K562 (cell line): ENCODE data around the gene MSRB3. TPM values are rescaled to one million over a fixed set of nuclear protein-coding genes. Genes with fewer than 3 reads are reported as not detected.

ENCODE experiments used
- ATAC-seq: fragments of 200-7000 bp; cut with Tn5 transposase; 3 replicates; pipeline ENCODE4 v1.9.1; 2020; ENCODE audit warnings: moderate library complexity
- BruUV-seq: library from RNA; stranded (reverse); fragments of 400-500 nt; replicated peaks from 2 replicates; lab custom pipeline; 2021; lab: Mats Ljungman, UMichigan
- CTCF ChIA-PET: fragments of 300-600 bp; formaldehyde crosslinking; extraction: SDS; loops from one replicate; lab custom pipeline; 2021; ENCODE audit warnings: low intra/inter-chr PET ratio; lab: Yijun Ruan, JAX
- POLR2A ChIA-PET: fragments of 300-600, 350-650 bp; sonication (Branson Sonifier 250); formaldehyde crosslinking; extraction: SDS; loops from one replicate; lab custom pipeline; 2021; ENCODE audit warnings: antibody characterized with exemption, inconsistent platforms; lab: Yijun Ruan, JAX
- DNase-seq, 4 experiments: peaks; one replicate each; pipeline versions ENCODE4 v3.0.0 to v3.0.0-alpha.2; 2011 to 2018; ENCODE audit warnings: low spot score in 3 of 4, mixed read lengths in 3 of 4; ENCODE audit errors: extremely low read depth in 1 of 4
- FAIRE-seq: peaks from 2 replicates; lab custom pipeline; 2011; peaks lifted over from hg19 to GRCh38; lab: Jason Lieb, UNC
- H2AFZ ChIP-seq: 2 replicates; pipeline ENCODE4 v1.6.0; 2011; ENCODE audit warnings: low read depth, low read length, control low read depth, inconsistent platforms
- H3K27ac ChIP-seq: fragments of 200-600 bp; 3 replicates; pipeline ENCODE4 v1.8.0; 2011; ENCODE audit warnings: low read depth, mild to moderate bottlenecking, control low read depth, inconsistent platforms, low read length, moderate library complexity, mixed read lengths; ENCODE audit errors: extremely low read depth
- H3K27me3 ChIP-seq, 2 experiments: fragments of 300-600 bp in 1 of 2; 2 replicates in 1 of 2; 3 replicates in 1 of 2; pipeline versions ENCODE4 v1.6.0 to v1.8.0; 2011; ENCODE audit warnings: inconsistent platforms in 2 of 2, low read length in 2 of 2, mild to moderate bottlenecking in 1 of 2, mixed read lengths in 1 of 2, moderate library complexity in 1 of 2; ENCODE audit not compliant: control insufficient read depth in 2 of 2, insufficient read depth in 2 of 2
- H3K36me3 ChIP-seq: fragments of 300-600 bp; 3 replicates; pipeline ENCODE4 v1.8.0; 2011; ENCODE audit warnings: mild to moderate bottlenecking, low read length, inconsistent platforms; ENCODE audit not compliant: control insufficient read depth, insufficient read depth
- H3K4me1 ChIP-seq, 2 experiments: fragments of 200-600 bp in 1 of 2; replicated peaks in 1 of 2; 2 replicates in 1 of 2; 3 replicates in 1 of 2; pipeline versions ENCODE4 v1.5.1 to v1.8.0; 2011; ENCODE audit warnings: inconsistent platforms in 2 of 2, low read length in 2 of 2, mild to moderate bottlenecking in 1 of 2, mixed read lengths in 1 of 2, moderate library complexity in 1 of 2; ENCODE audit not compliant: control insufficient read depth in 2 of 2, insufficient read depth in 2 of 2
- H3K4me2 ChIP-seq: 2 replicates; pipeline ENCODE4 v1.6.1; 2011; ENCODE audit warnings: low read length, control low read depth, inconsistent platforms, mixed read lengths; ENCODE audit not compliant: insufficient read depth
- H3K4me3 ChIP-seq: fragments of 200-600 bp; sonication (generic), shearing (Covaris generic); 2 replicates; pipeline ENCODE4 v1.5.1; 2016; ENCODE audit warnings: control low read depth, inconsistent platforms
- H3K79me2 ChIP-seq: fragments of 200-600 bp; 3 replicates; pipeline ENCODE4 v1.8.0; 2011; ENCODE audit warnings: low read length, inconsistent platforms; ENCODE audit not compliant: control insufficient read depth, insufficient read depth
- H3K9ac ChIP-seq, 2 experiments: 2 replicates each; pipeline versions ENCODE4 v1.6.0 to v1.6.1; 2011; ENCODE audit warnings: low read depth in 2 of 2, low read length in 2 of 2, control low read depth in 1 of 2, inconsistent platforms in 1 of 2, mild to moderate bottlenecking in 1 of 2, mixed read lengths in 1 of 2; ENCODE audit not compliant: insufficient read depth in 1 of 2
- H3K9me1 ChIP-seq: one replicate; pipeline ENCODE4 v1.6.0; 2011; ENCODE audit warnings: inconsistent platforms, mild to moderate bottlenecking, low read length, moderate library complexity; ENCODE audit not compliant: control insufficient read depth, insufficient read depth
- H3K9me3 ChIP-seq: replicated peaks from 2 replicates; pipeline ENCODE4 v1.5.1; 2011; ENCODE audit warnings: low read depth, low read length, inconsistent platforms; ENCODE audit not compliant: control insufficient read depth, insufficient read depth
- H4K20me1 ChIP-seq: replicated peaks from 2 replicates; pipeline ENCODE4 v1.6.1; 2011; ENCODE audit warnings: low read length, inconsistent platforms, mixed read lengths; ENCODE audit not compliant: control insufficient read depth, insufficient read depth
- BACH1 ChIP-seq: fragments of 200-800 bp; sonication (Bioruptor generic); IDR thresholded peaks from 2 replicates; pipeline ENCODE4 v1.6.1; 2016; ENCODE audit warnings: missing genetic modification characterization, missing compliant biosample characterization
- C11orf30 ChIP-seq: fragments of 450-650 bp; IDR thresholded peaks from 2 replicates; pipeline ENCODE4 v1.6.1; 2016; ENCODE audit warnings: low read depth, mild to moderate bottlenecking
- CBFA2T2 ChIP-seq: fragments of 450-650 bp; conservative IDR thresholded peaks from 2 replicates; pipeline ENCODE4 v1.6.1; 2017; ENCODE audit warnings: mild to moderate bottlenecking
- FOXM1 ChIP-seq, 2 experiments: fragments of 450-650 bp in 1 of 2; sonication (generic) in 1 of 2; formaldehyde crosslinking in 1 of 2; IDR thresholded peaks; 2 replicates each; pipeline versions ENCODE4 v1.6.1 to v1.9.0; 2017 to 2022; ENCODE audit warnings: low read depth in 2 of 2, mild to moderate bottlenecking in 2 of 2, missing genetic modification reagents in 1 of 2, moderate library complexity in 1 of 2
- HDAC1 ChIP-seq, 2 experiments: fragments of 450-650 bp; IDR thresholded peaks; 2 replicates each; pipeline ENCODE4 v1.6.1; 2016 to 2017; ENCODE audit warnings: inconsistent platforms in 1 of 2, mild to moderate bottlenecking in 1 of 2, moderate library complexity in 1 of 2
- MCM5 ChIP-seq: fragments of 450-650 bp; IDR thresholded peaks from 2 replicates; pipeline ENCODE4 v1.6.1; 2016; ENCODE audit warnings: low read depth
- POLR2AphosphoS5 ChIP-seq: IDR thresholded peaks from 2 replicates; pipeline ENCODE4 v1.6.1; 2011; ENCODE audit warnings: mild to moderate bottlenecking, low read depth, low read length, moderate library complexity; ENCODE audit not compliant: control insufficient read depth, insufficient read depth
- PRPF4 ChIP-seq: fragments of 200-400 bp; formaldehyde crosslinking; IDR thresholded peaks from one replicate; pipeline ENCODE4 v1.6.1; 2017; ENCODE audit warnings: low read length, low read depth, mild to moderate bottlenecking; ENCODE audit not compliant: insufficient read depth, poor library complexity, severe bottlenecking
- SIRT6 ChIP-seq: IDR thresholded peaks from one replicate; pipeline ENCODE4 v1.6.1; 2012; ENCODE audit warnings: low read depth, mild to moderate bottlenecking, control low read depth, inconsistent platforms, low read length, moderate library complexity
- THRAP3 ChIP-seq: fragments of 450-650 bp; IDR thresholded peaks from 2 replicates; pipeline ENCODE4 v1.6.1; 2016; ENCODE audit warnings: mild to moderate bottlenecking, inconsistent platforms, borderline replicate concordance
- TSHZ1 ChIP-seq: fragments of 250-450 bp; sonication (Bioruptor Pico); IDR thresholded peaks from 2 replicates; pipeline ENCODE4 v1.4.0; 2020; ENCODE audit warnings: mild to moderate bottlenecking, moderate library complexity
- ZNF785 ChIP-seq: fragments of 250-450 bp; sonication (Bioruptor Pico); IDR thresholded peaks from 2 replicates; pipeline ENCODE4 v1.4.0; 2020; ENCODE audit warnings: mild to moderate bottlenecking
- ZNF830 ChIP-seq: fragments of 250-450 bp; sonication (Bioruptor Pico); IDR thresholded peaks from 2 replicates; pipeline ENCODE4 v1.5.0; 2021; ENCODE audit warnings: mild to moderate bottlenecking
- ZSCAN32 ChIP-seq: fragments of 450-650 bp; formaldehyde crosslinking; IDR thresholded peaks from 2 replicates; pipeline ENCODE4 v1.4.0; 2020; ENCODE audit warnings: mild to moderate bottlenecking, moderate library complexity
- WGBS: fragments of 100-300 bp; shearing (Covaris generic); methylation state at CpG from one replicate; pipeline ENCODE4 v1.1.6; 2016; ENCODE audit warnings: low coverage, mixed read lengths; ENCODE audit not compliant: insufficient coverage; ENCODE audit errors: missing lambda C conversion rate; 5-methylcytosine and 5-hydroxymethylcytosine counted together
- in situ Hi-C: fragments of 300-500 bp; cut with MboI; formaldehyde crosslinking; loops from 4 replicates; pipeline ENCODE4 v1.15.0; 2018; ENCODE audit warnings: inconsistent platforms, mixed read lengths
- intact Hi-C: fragments of 100-400 bp; cut with micrococcal nuclease; formaldehyde crosslinking; loops from 2 replicates; pipeline ENCODE4 v1.14.2; 2022
- polyA plus RNA-seq, 8 experiments: library from polyadenylated mRNA; depleted of rRNA in 4 of 8; stranded (reverse) in 5 of 8; unstranded in 3 of 8; fragments of >200 nt; fragmentation: Nextera tagmentation in 2 of 8; fragmentation: Illumina TruSeq in 1 of 8; extraction: Ambion mirVana in 2 of 8; extraction: Trizol in 1 of 8; gene quantifications; 2 replicates each; pipeline versions ENCODE4 v1.2.1 to v1.2.3, GENCODE V29; 2011 to 2014; ENCODE audit warnings: inconsistent platforms in 1 of 8, missing spikeins in 1 of 8
- total RNA-seq, 7 experiments: library from RNA; depleted of rRNA in 6 of 7; stranded (reverse); fragments of >200 nt in 6 of 7; fragmentation: Illumina TruSeq in 2 of 7; extraction: Trizol in 2 of 7; gene quantifications; 2 replicates each; pipeline versions ENCODE4 v1.2.1 to v1.2.3, GENCODE V29; 2011 to 2021; ENCODE audit warnings: low replicate concordance in 1 of 7

MSRB3 gene
- total and polyA plus RNA-seq, 9 of the 15 experiments (the other 6 are each of a cell fraction or from before 2014, with no cell fraction given): 0.04 TPM; not detected in 8

- Histone ChIP-seq H4K20me1 (no peaks in the 10 kb centered on the region), H3K9me3 (no peaks in the 10 kb centered on the region), H3K79me2 (no peaks in the 10 kb centered on the region), H3K4me3 (no peak overlapping the region), H3K27ac (no peak overlapping the region), H3K9ac (no peak overlapping the region), H3K4me2 (no peak overlapping the region), H3K27me3 (no peaks in the 10 kb centered on the region), H2AFZ (no peak overlapping the region), H3K4me1 (no peaks in the 10 kb centered on the region), H3K36me3 (no peaks in the 10 kb centered on the region), H3K9me1 (no peaks in the 10 kb centered on the region)
- CTCF ChIA-PET: no interaction called here
- whole genome bisulfite sequencing: 0% methylated on average over 3 of the region's 3 CpGs
- no peak for TF ChIP-seq PRPF4
- no peak for TF ChIP-seq CBFA2T2
- TF ChIP-seq BACH1 (tag): no peak
- TF ChIP-seq C11orf30: no peak
- no peak for TF ChIP-seq TSHZ1 (CRISPR knock-in tag)
- TF ChIP-seq SIRT6: no peak
- no peak for TF ChIP-seq ZSCAN32
- no peak for TF ChIP-seq THRAP3
- no peak for TF ChIP-seq ZNF785
- no peak for TF ChIP-seq MCM5
- TF ChIP-seq FOXM1 (IDR thresholded peaks at IDR 0.05; ENCODE audit: low read depth): no peak
- TF ChIP-seq FOXM1 (CRISPR knock-in tag; IDR thresholded peaks at IDR 0.05; ENCODE audit: low read depth): no peak
- no peak for TF ChIP-seq ZNF830 (CRISPR knock-in tag)
- TF ChIP-seq POLR2AphosphoS5: no peak
- TF ChIP-seq HDAC1 (IDR thresholded peaks at IDR 0.05): no peak
- ATAC-seq (no peak), FAIRE-seq (no peak), DNase-seq (no peak)
- POLR2A ChIA-PET: no interaction called here
- intact Hi-C loops: loop anchor here (10.0 kb wide), 1 partner anchor 682 kb away; no protein-coding TSS in a partner anchor
- in situ Hi-C loops: loop anchor here (10.0 to 25.0 kb wide), 2 partner anchors 782 to 1109 kb away; no protein-coding TSS in a partner anchor
- BruUV-seq: no TSS peak
These were observed 24.4 kb downstream of the MSRB3 start for GRCh38 chr12:65302891-65303290.
